HG02571 (cell line): ENCODE measurements around the gene HDHD5.

Experiments used
- ATAC-seq: cut with Tn5 transposase; IDR thresholded peaks from one replicate; pipeline ENCODE4 v1.9.1; 2021; ENCODE audit warnings: mild to moderate bottlenecking, moderate library complexity; ENCODE audit not compliant: unreplicated experiment

Gene HDHD5

GRCh38 chr22:17120711-17121232 is 38.3 kb downstream of the HDHD5 start:
- ATAC-seq = no peak

DNA sequence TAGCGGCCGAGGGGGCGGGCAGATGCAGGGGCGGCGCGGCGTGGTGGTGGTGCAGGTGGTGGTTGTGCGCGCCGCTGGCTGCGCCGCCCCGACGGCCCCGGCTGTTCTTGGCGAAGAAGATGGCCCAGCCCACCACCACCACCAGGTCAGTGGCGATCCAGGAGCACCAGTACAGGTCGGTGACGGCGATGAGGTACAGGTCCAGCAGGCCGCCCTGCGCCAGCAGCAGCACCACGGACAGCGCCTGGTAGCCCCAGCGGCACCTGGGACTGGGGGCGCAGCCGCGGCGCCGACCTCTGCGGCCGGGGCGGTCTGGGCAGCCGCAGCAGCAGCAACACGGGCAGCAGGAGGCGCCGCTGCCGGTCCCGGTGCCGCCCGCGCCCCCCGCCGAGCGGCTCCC is 38.8 kb downstream of the HDHD5 start:
- ATAC-seq = no peak

DNA sequence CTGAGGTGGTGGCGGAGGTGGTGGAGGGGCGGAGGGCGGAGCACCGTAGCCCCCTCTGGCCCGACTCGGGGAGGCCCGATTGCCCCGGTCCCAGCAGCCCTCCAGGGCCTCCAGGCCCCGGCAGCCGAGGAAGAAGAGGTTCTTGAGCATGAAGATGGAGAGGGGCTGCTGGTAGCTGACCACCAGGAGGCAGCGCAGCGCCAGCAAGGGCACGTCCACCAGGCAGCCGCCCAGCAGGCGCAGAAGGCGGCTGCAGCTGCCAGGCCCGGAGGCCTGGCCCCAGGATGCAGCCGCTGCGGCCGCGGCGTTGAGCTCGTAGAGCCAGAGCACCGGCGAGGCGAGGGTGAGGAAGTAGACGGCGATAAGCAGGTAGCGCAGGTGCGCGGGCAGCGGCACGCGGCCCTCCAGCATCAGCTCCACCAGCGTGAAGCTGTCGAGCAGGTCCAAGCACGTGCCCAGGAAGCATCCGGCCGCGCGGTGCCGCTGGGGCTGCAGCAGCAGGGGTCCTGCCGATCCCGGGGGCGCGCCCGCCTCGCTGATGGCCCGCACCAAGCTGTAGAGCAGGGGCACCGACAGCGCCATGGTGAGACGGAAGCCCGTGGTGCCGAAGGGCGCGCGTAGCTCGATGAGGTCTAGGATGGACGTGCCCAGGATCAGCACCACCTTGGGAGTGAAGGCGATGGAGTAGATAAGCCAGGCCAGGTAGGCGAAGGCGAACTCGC is 39.4 kb downstream of the HDHD5 start:
- no peak for ATAC-seq

- no peak for ATAC-seq
These were observed 40.7 kb downstream of the HDHD5 start for GRCh38 chr22:17118342-17118741.

- no peak for ATAC-seq
These were observed 41.2 kb downstream of the HDHD5 start for GRCh38 chr22:17117890-17118289.

GRCh38 chr22:17117400-17117799 is 41.7 kb downstream of the HDHD5 start:
- no peak for ATAC-seq

DNA sequence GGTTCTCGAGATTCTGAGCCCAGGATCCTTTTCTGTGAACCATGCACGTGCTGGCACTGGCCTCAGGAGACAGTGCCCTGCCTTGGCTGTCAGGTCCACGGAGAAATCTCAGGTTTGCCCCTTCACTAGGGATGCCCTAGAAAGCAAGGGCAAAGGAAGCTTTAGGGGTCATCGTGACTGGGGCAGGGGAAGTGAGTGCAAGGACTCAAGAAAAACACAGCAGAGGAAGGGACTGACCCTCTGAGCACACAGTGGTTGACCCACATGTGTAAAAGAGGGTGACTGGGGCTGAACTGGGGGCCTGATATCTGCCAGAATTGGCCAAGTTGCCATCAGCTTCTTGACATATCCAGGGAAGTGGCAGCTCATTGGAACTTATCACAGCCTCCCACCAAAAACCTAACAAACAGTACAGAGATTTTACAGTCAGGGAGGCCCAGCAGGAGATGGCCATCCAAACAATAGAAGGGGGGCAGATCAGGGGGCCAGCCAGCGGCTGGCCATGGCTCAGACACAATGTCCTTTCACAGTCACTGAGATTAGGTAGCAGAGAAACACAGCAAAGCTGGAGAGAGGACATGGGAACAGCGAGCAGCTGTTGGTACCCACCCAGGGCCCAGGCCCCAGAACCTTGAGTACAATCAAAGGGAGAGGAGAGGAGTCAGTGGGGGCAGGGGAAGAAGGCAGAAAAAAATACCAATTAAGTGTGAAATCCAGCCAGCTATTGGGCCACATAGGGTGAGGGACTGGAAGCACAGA is 42.3 kb downstream of the HDHD5 start:
- ATAC-seq = no peak

- no peak for ATAC-seq
These were observed 43.0 kb downstream of the HDHD5 start for GRCh38 chr22:17115945-17116565.

- no peak for ATAC-seq
These were observed 43.8 kb downstream of the HDHD5 start for GRCh38 chr22:17115236-17115635.

DNA sequence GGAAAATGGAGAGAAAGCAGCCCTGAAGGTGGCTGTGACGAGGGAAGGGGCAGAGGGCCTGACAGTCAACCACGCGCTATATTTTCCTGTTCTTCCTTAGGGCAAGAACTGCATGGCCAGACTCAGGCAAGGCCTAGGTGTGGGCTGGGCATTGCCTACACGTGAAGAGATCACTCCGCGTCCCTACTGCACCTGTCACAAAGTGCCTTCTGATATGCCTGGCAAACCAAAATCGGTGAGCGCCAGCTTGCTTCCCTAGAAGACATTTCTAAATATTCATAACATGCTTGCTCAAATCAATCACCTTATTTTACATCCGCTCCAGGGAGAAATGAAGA is 44.2 kb downstream of the HDHD5 start:
- ATAC-seq = no peak

DNA sequence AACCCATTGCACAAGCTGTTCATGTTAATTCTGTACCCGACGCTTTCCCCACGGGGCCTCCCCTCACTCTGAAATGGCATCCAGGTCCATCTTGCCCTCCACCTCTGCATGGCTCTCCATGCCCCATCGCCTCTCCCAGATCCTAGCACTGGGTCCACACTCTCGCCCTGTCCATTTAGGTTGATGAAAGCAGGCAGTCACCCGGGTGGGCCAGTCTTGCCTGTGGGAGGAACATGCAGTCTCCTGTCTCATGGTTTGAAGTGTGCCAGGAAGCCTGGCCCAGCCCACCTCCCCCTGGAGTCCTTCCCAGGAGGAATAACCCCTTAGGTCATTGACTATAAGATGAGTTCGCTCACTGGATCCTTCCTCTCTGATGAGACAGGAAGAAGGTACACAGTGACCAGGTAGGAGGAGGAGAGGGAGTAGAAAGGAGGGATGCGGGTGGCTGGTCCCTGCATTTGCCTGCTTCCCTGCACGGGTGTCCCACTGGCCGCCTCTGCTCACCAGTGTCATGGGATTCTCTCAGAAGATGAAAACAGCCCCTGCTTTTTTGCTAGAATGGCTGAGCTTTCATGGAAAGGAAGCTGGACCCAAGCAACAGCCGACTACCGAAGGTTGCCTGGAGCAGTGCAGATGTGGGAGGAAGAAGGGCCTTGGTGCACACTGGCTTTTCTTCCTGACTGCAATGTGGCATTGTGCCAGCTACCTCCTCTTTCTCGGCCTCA is 44.7 kb downstream of the HDHD5 start:
- ATAC-seq = no peak

GRCh38 chr22:17113600-17113999 is 45.5 kb downstream of the HDHD5 start:
- no peak for ATAC-seq

DNA sequence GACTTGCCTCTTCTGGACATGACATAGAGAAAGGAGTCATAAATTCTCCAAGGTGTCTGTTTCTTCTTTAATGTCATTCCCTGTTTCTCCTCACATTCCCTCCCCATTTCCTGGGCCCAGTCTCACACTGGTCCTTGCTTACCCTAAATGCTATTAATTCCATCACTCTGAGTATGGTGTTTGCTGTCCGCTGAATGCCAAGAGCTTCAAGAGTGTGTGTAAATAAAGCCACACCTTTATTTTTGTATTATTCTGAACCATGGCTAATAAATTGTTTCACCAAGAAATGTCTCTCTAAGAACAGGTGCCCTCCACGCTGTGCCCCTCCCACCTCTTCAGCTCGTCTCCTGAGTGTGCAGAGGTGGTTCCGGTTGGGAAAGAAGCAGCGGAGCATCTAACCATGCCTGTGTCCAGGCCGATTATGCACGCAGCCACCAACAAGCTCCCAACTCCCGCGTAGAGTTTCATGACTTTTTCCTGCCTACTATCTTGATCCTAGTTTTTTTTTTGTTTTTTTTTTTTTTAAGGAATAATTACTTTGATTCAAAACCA is 46.5 kb downstream of the HDHD5 start:
- no peak for ATAC-seq

DNA sequence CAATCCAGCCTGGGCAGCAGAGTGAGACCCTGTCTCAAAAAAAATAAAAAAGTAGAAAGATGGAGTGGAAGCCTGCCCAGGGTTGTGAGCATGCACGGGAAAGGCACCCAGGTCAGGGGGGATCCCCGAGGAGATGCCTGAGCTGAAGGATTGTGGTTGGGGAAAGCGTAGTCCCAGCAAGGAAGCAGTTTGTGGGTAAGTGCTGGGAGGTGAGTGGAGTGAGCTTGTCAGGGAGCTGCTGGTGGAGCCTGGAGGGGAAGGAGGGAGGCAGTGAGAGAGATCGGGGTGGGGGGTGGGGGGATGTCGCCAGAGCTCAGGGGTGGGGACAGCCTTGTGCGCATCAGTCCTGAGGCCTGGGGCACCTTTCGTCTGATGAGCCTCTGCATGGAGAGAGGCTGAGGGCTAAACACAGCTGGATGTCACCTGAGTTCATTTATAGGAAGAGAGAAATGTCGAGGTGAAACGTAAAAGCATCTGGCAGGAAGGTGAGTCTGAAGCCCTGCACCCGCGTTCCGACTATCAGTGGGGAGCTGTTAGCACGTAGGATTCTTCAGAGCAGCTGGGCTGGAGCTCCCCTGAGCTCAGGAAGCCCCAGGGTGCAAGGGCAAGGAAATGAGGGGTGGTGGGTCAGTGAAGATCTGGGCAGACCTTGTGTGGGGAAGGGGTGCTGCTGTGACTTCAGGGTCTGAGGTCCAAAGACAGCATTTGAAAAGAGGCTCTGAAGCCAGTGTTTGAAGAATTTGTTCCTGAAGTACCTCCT is 48.1 kb downstream of the HDHD5 start:
- ATAC-seq = no peak

GRCh38 chr22:17109976-17110375 is 49.1 kb downstream of the HDHD5 start:
- ATAC-seq = no peak

DNA sequence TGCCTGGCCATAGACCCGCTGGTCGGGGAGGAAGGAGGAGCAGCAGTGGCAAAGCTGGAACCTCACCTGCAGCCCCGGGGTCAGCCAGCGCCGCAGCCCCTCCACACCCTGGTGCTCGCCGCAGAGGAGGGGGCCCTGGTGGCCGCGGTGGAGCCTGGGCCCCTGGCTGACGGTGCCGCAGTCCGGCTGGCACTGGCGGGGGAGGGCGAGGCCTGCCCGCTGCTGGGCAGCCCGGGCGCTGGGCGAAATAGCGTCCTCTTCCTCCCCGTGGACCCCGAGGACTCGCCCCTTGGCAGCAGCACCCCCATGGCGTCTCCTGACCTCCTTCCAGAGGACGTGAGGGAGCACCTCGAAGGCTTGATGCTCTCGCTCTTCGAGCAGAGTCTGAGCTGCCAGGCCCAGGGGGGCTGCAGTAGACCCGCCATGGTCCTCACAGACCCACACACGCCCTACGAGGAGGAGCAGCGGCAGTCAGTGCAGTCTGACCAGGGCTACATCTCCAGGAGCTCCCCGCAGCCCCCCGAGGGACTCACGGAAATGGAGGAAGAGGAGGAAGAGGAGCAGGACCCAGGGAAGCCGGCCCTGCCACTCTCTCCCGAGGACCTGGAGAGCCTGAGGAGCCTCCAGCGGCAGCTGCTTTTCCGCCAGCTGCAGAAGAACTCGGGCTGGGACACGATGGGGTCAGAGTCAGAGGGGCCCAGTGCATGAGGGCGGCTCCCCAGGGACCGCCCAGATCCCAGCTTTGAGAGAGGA is 49.8 kb downstream of the HDHD5 start:
- ATAC-seq = no peak

- ATAC-seq = no peak
These were observed 50.6 kb downstream of the HDHD5 start for GRCh38 chr22:17108256-17109112.

DNA sequence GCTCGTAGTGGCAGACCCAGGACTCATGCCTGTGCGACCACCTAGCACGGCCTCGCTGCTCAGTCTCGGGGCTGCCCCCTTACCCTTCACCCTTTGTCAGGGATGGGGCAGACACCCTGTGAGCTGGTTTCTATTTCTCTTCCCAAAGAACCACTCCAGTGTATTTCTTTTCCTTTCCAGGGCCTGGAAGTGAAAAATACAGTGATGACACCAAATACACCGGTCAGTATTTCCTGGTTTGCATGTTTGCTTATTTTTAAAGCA is 51.6 kb downstream of the HDHD5 start:
- no peak for ATAC-seq
